Measurements from ENCODE around the gene ZNF407.
A peak's percentile ranks its signal among the peaks of the same experiment; 100 is the strongest.

ZNF407 gene

DNA sequence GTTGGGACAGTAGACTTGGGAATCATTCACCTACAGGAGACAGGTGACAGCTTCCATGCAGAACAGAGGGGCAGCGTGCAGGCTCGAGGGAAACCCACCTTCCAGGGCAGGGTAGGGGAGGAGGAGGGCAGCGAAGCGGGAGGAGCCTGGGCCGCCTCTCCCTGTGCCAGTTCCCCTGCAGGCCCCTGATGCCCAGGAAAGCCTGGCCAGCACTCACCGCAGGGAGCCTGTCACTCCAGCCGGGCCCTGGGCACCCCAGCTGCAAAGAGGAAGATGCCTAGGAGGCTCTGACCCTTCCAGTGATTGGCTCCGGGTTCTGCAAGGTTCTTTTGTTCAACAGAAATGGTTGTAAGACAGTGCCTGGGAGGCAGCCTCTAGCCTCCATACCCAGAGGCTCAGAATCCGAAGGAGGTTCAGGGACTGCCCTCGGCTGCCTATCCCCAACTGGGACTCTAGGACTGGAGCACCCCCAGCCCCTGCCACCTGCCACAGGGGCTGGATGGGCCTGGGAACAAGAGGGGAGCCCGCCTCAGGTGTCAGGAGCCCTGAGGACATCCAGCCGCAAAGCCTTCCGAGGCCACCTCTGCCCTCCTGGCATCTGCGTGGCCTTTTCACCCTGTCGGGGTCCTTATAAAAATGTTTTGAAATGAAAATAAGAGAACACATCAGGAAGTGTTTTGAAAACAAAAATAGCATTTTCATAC lies 508.0 kb downstream of the ZNF407 start:
- DNase-seq (ENCODE audit: low spot score): no peak

GRCh38 chr18:75106746-75107145 lies 509.1 kb downstream of the ZNF407 start:
- no peak for DNase-seq (ENCODE audit: low spot score)

DNA sequence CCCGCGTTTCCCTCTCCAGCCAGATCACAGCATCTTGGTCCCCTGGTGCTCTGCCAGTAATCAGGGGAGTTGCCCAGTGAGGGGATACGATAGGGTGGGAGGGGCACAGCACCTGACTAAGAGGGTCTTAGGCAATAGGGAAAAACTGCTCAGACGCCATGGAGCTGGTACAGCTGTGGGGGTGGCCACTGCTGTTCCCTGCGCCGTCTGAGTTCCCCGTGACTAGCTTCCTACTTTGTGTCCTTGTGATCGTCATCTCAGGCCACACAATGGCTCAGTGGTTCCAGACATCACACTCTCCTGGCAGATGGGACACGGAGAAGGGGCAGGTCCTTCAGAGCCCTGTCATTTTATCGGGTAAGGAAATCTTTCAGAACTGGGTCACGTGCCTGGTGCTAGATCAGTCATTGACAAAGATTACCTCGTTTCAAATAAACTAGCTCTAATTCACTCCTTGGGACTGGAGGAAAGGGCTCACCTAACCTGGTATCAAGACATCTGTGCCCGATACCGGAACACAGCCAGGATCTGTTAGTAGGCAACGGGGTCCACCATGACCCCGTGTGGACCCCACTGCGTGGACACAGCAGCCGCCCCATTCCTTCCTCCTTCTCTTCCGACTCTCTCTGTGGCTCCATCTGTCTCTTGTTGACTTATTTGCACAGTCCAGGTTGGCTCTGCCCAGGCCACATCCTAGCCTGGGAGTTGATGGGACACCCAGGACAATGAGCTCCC lies 509.7 kb downstream of the ZNF407 start:
- no peak for DNase-seq (ENCODE audit: low spot score)

DNA sequence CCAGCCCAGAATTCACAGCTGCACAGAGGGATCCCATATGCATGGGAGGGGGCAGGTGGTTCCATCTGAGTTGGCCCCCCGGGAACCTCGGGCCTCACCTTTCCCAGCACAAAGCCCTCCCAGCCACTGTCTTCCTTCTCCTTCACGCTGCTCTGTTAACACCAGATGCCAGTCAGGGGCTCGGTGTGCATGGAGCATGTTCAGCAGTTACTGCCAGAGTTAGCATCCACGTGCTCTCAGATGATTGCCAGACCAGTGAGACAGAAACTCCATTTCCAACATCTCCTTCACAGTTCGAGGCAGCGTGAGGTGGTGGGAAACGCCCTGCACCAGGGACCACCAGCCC lies 510.2 kb downstream of the ZNF407 start:
- DNase-seq (ENCODE audit: low spot score): no peak

GRCh38 chr18:75108579-75109318 lies 511.1 kb downstream of the ZNF407 start:
- no peak for DNase-seq (ENCODE audit: low spot score)

GRCh38 chr18:75109319-75109691 lies 511.6 kb downstream of the ZNF407 start:
- DNase-seq (ENCODE audit: low spot score): no peak

DNA sequence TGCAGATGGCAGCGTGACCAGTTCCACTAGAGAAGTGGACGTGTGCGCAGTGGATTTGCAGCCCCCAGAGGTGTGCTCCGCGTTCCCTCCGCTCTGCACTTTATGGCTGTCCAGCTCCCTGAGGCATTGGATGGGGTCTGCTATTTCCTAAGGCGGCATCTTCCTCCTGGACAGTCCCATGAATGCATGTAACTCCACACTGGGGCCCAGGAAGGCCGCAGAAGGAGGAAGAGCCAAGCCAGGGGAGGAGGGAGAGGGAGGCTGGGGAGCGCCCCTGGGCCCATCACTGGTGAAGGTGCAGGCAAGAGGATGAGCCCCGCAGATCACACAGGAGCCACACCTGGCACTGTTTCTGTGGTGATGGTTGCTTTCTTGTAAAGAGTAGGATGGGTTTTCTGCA lies 512.1 kb downstream of the ZNF407 start:
- no peak for DNase-seq (ENCODE audit: low spot score)

DNA sequence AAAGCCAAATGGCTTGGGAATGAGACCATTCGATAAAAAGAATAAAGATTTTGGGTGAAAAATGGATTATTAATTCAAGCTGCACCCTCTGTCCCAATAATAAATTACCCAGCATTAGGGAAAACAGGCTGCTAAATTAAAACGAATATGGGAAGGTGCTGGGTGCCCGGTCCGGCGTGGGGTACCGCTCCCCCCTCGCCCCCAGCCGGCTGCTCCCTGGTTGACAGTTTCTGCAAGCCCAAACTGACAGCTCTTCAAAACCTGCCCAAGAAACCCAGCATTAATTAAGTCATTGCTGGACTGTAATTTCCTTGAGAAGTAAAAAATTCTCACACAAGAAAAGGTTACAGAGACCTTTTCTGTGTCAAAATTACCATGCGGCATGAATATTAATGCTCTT lies 512.6 kb downstream of the ZNF407 start:
- DNase-seq (ENCODE audit: low spot score): no peak

- DNase-seq (ENCODE audit: low spot score): no peak
Measured at GRCh38 chr18:75110846-75111415, 513.3 kb downstream of the ZNF407 start.

DNA sequence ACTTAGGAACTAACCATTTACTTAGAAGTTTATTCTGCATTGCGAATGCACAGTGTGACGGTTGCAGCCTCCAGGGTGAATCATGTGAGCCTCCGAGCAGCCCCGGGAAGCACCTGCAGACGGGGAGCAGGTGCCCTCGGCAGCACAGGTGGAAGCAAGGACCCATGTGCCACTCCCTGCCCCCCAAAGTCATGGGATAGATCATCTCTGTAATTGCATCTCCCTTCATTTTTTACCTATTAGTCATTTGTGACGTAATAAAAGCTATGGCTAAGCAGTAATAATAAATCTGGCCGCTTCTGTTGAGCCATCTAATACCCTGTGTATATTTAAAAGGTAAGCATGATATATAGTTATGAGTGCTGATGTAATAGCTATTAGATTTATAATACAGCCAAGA lies 514.1 kb downstream of the ZNF407 start:
- DNase-seq (ENCODE audit: low spot score): peak; percentile 6

DNA sequence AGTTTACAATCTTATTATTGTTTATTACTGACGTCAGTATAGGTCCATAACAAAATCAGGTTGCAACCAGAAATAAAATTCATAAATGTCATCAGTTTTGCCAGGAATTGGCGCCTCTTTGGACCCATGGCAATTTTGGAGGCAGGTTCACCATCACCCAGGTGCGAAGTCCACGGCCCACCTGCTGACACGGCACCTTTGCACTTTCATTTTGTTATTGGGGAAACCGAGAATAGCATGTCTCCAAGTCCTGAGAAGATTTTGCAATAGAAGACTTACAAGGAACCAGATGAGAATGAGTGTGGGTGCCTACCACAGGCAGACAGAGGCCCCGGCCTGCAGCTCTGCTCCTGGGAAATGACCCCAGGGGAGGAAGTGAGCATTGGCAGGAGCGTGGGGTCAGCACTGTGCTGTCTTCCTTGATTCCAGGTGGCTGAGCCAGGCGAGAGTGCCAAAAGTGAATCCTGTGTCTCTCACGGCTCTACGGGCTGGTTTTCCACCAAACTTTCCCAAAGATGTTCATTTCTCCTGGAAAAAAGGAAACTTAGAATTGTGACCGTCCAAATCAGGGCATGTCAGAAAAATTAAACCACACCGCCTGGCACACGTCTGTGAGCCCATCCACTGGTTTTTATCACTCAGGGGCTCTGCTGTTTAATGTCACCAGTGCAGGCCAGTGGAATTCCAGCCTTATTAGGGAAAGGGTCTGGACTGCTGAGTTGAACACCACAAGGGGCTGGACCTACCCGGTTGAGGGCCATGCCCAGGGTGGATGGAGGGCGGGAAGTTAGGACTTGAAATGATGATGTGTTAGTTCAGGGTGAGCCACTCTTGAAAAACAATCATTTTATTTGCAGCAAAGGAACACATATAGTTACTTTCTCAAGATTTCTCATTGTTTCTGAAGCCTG lies 514.8 kb downstream of the ZNF407 start:
- DNase-seq (ENCODE audit: low spot score): no peak

DNA sequence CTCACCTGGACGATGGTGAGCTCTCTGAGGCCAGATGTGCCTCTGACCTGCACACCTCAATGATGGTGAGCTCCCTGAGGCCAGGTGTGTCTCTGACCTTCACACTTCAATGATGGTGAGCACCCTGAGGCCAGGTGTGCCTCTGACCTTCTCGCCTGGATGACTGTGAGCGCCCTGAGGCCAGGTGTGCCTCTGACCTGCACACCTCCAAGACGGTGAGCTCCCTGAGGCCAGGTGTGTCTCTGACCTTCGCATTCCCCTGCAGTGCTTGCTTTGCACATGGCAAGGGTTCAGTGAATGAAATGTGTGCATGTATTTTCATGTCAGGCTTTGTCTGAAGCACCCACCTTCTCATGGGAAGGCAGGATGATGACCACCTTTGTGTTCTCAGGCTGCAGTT lies 515.8 kb downstream of the ZNF407 start:
- DNase-seq (ENCODE audit: low spot score): no peak

DNA sequence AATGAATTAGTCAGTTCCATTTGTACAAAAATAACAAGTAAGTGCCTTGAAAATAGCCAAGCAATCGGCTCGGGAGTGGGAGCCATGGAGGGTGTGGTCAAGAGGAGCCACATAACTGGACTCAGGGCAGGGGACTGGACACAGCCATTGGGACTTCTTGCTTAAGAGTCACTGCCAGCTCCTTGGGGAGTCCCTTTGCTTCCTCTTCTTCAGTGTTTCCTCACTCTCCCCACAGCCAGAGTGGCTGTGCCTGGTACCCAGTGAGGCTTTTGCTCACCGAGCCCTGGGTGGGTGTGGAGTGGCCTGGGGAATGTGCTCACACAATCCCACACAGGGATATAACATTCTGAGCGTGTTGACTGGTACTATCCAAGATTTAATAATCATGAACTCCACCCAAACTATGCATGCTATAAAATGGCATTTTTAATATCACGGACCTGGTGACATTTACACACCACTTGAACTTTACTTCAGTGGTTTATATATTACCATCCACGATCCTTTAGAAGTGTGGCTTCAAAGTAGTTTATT lies 516.6 kb downstream of the ZNF407 start:
- no peak for DNase-seq (ENCODE audit: low spot score)
